HEK293 (cell line): ENCODE measurements around the gene TCF3.

ENCODE experiments used
- CTCF ChIA-PET: fragments of 350-600 bp; formaldehyde crosslinking; extraction: SDS; loops from one replicate; lab custom pipeline; 2021; ENCODE audit warnings: antibody characterized with exemption; lab: Yijun Ruan, JAX
- POLR2A ChIA-PET: fragments of 300-600 bp; formaldehyde crosslinking; extraction: SDS; loops from one replicate; lab custom pipeline; 2020; ENCODE audit warnings: antibody characterized with exemption, inconsistent platforms; lab: Yijun Ruan, JAX
- H3K27ac ChIP-seq: fragments of 200-500 bp; sonication (Bioruptor generic); 2 replicates; pipeline ENCODE4 v1.5.1; 2014; ENCODE audit warnings: low read depth, low read length, control low read depth, inconsistent platforms; ENCODE audit errors: extremely low read depth
- H3K36me3 ChIP-seq, 2 experiments: fragments of 200-500 bp in 1 of 2; sonication (Bioruptor generic) in 1 of 2; 1 replicate in 1 of 2; 2 replicates in 1 of 2; pipeline ENCODE4 v1.5.1; 2014 to 2017; ENCODE audit warnings: inconsistent platforms in 2 of 2, low read length in 2 of 2; ENCODE audit not compliant: control insufficient read depth in 2 of 2, insufficient read depth in 1 of 2
- H3K4me1 ChIP-seq: fragments of 200-500 bp; sonication (Bioruptor generic); 2 replicates; pipeline ENCODE4 v1.5.1; 2014; ENCODE audit warnings: mild to moderate bottlenecking, low read length, inconsistent platforms; ENCODE audit not compliant: control insufficient read depth, insufficient read depth
- H3K4me3 ChIP-seq: 2 replicates; pipeline ENCODE4 v1.5.1; 2011; ENCODE audit warnings: low read depth, mild to moderate bottlenecking, control low read depth, low read length, moderate library complexity
- H3K9me3 ChIP-seq: fragments of 200-500 bp; sonication (Bioruptor generic); 2 replicates; pipeline ENCODE4 v1.5.1; 2014; ENCODE audit warnings: low read depth, low read length, inconsistent platforms; ENCODE audit not compliant: control insufficient read depth, insufficient read depth
- GLI4 ChIP-seq: fragments of 450-650 bp; formaldehyde crosslinking; IDR thresholded peaks from 2 replicates; pipeline ENCODE4 v1.5.1; 2016; ENCODE audit warnings: missing biosample characterization, missing genetic modification characterization
- HIC1 ChIP-seq: fragments of 450-650 bp; formaldehyde crosslinking; IDR thresholded peaks from 2 replicates; pipeline ENCODE4 v1.5.1; 2016; ENCODE audit warnings: missing biosample characterization, missing genetic modification characterization
- HOXA7 ChIP-seq: sonication (generic); formaldehyde crosslinking; IDR thresholded peaks from 2 replicates; pipeline ENCODE4 v1.8.1; 2022; ENCODE audit warnings: missing genetic modification reagents, borderline replicate concordance
- HOXD13 ChIP-seq: sonication (generic); formaldehyde crosslinking; IDR thresholded peaks from 2 replicates; pipeline ENCODE4 v1.8.0; 2022; ENCODE audit warnings: missing genetic modification reagents, borderline replicate concordance
- MYNN ChIP-seq: fragments of 450-650 bp; formaldehyde crosslinking; IDR thresholded peaks from 2 replicates; pipeline ENCODE4 v1.5.1; 2016; ENCODE audit warnings: missing biosample characterization, missing genetic modification characterization, borderline replicate concordance
- OVOL3 ChIP-seq: fragments of 450-650 bp; formaldehyde crosslinking; IDR thresholded peaks from 2 replicates; pipeline ENCODE4 v1.5.1; 2016; ENCODE audit warnings: missing biosample characterization, missing genetic modification characterization
- PRDM2 ChIP-seq: fragments of 450-650 bp; formaldehyde crosslinking; IDR thresholded peaks from 2 replicates; pipeline ENCODE4 v1.5.1; 2016; ENCODE audit warnings: missing biosample characterization, missing genetic modification characterization, borderline replicate concordance
- ZBTB20 ChIP-seq: fragments of 450-650 bp; formaldehyde crosslinking; IDR thresholded peaks from 2 replicates; pipeline ENCODE4 v1.5.1; 2016; ENCODE audit warnings: missing biosample characterization, missing genetic modification characterization
- ZNF112 ChIP-seq: fragments of 450-650 bp; formaldehyde crosslinking; IDR thresholded peaks from 2 replicates; pipeline ENCODE4 v1.5.0; 2017; ENCODE audit warnings: missing biosample characterization, missing genetic modification characterization
- ZNF114 ChIP-seq: fragments of 450-650 bp; formaldehyde crosslinking; IDR thresholded peaks from 2 replicates; pipeline ENCODE4 v1.5.0; 2017; ENCODE audit warnings: missing biosample characterization, missing genetic modification characterization
- ZNF214 ChIP-seq: fragments of 450-650 bp; formaldehyde crosslinking; IDR thresholded peaks from 2 replicates; pipeline ENCODE4 v1.5.1; 2017; ENCODE audit warnings: missing biosample characterization, mild to moderate bottlenecking, missing genetic modification characterization, borderline replicate concordance
- ZNF239 ChIP-seq: fragments of 450-650 bp; formaldehyde crosslinking; IDR thresholded peaks from 2 replicates; pipeline ENCODE4 v1.5.1; 2016; ENCODE audit warnings: missing biosample characterization, missing genetic modification characterization
- ZNF280C ChIP-seq: fragments of 450-650 bp; formaldehyde crosslinking; IDR thresholded peaks from 2 replicates; pipeline ENCODE4 v1.5.1; 2016; ENCODE audit warnings: missing biosample characterization, missing genetic modification characterization
- ZNF433 ChIP-seq: fragments of 450-650 bp; formaldehyde crosslinking; IDR thresholded peaks from 2 replicates; pipeline ENCODE4 v1.5.1; 2016; ENCODE audit warnings: missing biosample characterization, missing genetic modification characterization, low read depth
- ZNF514 ChIP-seq: fragments of 450-650 bp; formaldehyde crosslinking; IDR thresholded peaks from 2 replicates; pipeline ENCODE4 v1.5.1; 2016; ENCODE audit warnings: missing biosample characterization, missing genetic modification characterization
- ZNF580 ChIP-seq: fragments of 450-650 bp; formaldehyde crosslinking; IDR thresholded peaks from 2 replicates; pipeline ENCODE4 v1.5.1; 2016; ENCODE audit warnings: missing biosample characterization, missing genetic modification characterization
- ZNF701 ChIP-seq: fragments of 450-650 bp; formaldehyde crosslinking; IDR thresholded peaks from 2 replicates; pipeline ENCODE4 v1.5.1; 2016; ENCODE audit warnings: missing biosample characterization, missing genetic modification characterization
- ZSCAN5A ChIP-seq: fragments of 450-650 bp; formaldehyde crosslinking; IDR thresholded peaks from 2 replicates; pipeline ENCODE4 v1.5.1; 2016; ENCODE audit warnings: missing biosample characterization, missing genetic modification characterization
- TF ChIP-seq, protein P1 (sequence below): fragments of 450-650 bp; formaldehyde crosslinking; conservative IDR thresholded peaks from 2 replicates; pipeline ENCODE4 v1.5.1; 2016; ENCODE audit warnings: low read depth, missing biosample characterization, missing genetic modification characterization

The TCF3 gene

DNA sequence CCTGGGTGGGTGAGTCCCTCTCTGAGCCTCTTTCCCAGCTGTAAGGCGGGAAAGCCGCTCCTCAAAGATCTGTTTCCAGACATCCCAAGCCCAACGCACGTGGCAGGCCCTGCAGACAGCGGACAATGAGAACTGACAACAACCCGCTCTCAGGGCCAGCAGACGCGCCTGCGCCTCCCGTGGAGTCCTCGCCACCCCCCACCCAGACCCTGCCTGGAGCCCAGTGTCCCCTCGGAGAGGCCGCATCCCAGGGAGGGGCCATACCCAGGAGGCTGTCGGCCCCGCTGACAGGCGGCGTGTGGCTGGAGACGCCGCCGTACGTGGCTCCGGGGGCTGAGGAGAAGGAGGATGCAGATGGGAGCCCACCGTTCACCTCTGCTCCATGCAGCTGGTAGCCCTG is 30.8 kb downstream of the TCF3 start:
- ChIA-PET CTCF (interaction anchor here (0.6 to 0.9 kb wide), 2 partner anchors 51 to 214 kb away, joined by 3 read pairs; no protein-coding TSS in a partner anchor), POLR2A (no interaction called here)
- Histone ChIP-seq H3K36me3 (peaks cover 0 to 75% of the 10 kb centered on the region in 2 experiments; a peak in 2 of 3 replicates), H3K27ac (no peak overlapping the region), H3K9me3 (no peaks in the 10 kb centered on the region), H3K4me1 (no peaks in the 10 kb centered on the region), H3K4me3 (no peak overlapping the region)
- TF ChIP-seq, protein P1, sequence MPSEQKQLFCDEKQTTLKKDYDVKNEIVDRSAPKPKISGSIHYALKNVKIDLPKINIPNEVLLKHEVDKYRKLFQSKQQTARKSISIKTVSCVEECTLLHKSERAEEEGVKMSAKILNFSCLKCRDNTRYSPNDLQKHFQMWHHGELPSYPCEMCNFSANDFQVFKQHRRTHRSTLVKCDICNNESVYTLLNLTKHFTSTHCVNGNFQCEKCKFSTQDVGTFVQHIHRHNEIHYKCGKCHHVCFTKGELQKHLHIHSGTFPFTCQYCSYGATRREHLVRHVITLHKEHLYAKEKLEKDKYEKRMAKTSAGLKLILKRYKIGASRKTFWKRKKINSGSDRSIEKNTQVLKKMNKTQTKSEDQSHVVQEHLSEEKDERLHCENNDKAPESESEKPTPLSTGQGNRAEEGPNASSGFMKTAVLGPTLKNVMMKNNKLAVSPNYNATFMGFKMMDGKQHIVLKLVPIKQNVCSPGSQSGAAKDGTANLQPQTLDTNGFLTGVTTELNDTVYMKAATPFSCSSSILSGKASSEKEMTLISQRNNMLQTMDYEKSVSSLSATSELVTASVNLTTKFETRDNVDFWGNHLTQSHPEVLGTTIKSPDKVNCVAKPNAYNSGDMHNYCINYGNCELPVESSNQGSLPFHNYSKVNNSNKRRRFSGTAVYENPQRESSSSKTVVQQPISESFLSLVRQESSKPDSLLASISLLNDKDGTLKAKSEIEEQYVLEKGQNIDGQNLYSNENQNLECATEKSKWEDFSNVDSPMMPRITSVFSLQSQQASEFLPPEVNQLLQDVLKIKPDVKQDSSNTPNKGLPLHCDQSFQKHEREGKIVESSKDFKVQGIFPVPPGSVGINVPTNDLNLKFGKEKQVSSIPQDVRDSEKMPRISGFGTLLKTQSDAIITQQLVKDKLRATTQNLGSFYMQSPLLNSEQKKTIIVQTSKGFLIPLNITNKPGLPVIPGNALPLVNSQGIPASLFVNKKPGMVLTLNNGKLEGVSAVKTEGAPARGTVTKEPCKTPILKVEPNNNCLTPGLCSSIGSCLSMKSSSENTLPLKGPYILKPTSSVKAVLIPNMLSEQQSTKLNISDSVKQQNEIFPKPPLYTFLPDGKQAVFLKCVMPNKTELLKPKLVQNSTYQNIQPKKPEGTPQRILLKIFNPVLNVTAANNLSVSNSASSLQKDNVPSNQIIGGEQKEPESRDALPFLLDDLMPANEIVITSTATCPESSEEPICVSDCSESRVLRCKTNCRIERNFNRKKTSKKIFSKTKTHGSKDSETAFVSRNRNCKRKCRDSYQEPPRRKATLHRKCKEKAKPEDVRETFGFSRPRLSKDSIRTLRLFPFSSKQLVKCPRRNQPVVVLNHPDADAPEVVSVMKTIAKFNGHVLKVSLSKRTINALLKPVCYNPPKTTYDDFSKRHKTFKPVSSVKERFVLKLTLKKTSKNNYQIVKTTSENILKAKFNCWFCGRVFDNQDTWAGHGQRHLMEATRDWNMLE = no peak
- TF ChIP-seq GLI4 (no peak), PRDM2 (no peak), ZNF214 (tag by site-specific recombination) (no peak), ZBTB20 (tag by site-specific recombination) (no peak), HIC1 (tag by site-specific recombination) (no peak), HOXD13 (CRISPR knock-in tag) (no peak), ZNF280C (tag by site-specific recombination) (no peak), ZNF514 (no peak), ZNF239 (tag by site-specific recombination) (no peak), ZSCAN5A (no peak), ZNF433 (tag by site-specific recombination) (no peak), ZNF701 (tag by site-specific recombination) (no peak), HOXA7 (CRISPR knock-in tag) (no peak), OVOL3 (tag by site-specific recombination) (no peak), ZNF580 (tag by site-specific recombination) (no peak), ZNF112 (tag by site-specific recombination) (no peak), ZNF114 (no peak), MYNN (tag by site-specific recombination) (no peak)
